ENCODE measurements around the gene ZC3H14.

ZC3H14 gene

DNA sequence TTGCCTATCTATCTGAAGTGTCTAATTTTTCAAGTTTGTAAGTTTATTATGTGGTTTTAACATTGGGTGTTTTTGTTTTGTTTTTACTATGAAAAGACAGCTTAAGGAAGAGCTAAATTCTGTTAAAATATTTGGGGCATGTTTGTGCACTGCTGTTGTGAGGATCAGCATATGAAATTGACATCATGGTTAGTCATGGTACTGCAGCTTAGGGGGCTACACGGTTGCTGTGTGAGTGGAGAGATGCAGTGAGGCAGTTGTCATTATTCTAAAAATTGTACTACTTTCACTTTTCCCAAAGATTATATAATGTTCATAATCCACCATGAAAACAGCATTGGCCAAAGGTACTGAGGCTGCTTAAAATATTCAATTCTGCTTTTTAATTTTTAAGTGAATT, 49.0 kb downstream of the ZC3H14 start:
- no peak for DNase-seq (ENCODE audit: low read depth in 3 of 3)

DNA sequence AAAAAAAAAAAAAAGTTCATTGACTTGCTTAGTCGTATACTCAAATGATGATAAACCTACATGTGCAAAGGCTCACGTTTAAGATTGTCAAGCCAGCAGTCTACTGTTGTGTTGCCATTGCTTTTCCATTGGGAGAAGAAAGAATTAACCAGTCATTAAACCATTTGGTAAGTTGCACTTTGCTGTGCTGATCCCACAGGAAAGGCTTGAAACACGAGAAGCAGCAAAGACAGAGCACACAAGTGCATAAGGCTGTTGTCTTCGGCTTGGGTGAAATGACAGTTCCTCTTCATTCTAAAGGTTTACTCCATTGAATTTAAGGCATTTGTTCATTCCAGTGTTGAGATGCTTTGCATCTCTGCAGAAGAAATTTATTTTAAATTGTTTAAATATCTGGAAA, 50.1 kb downstream of the ZC3H14 start:
- no peak for DNase-seq (ENCODE audit: low read depth in 3 of 3)

DNA sequence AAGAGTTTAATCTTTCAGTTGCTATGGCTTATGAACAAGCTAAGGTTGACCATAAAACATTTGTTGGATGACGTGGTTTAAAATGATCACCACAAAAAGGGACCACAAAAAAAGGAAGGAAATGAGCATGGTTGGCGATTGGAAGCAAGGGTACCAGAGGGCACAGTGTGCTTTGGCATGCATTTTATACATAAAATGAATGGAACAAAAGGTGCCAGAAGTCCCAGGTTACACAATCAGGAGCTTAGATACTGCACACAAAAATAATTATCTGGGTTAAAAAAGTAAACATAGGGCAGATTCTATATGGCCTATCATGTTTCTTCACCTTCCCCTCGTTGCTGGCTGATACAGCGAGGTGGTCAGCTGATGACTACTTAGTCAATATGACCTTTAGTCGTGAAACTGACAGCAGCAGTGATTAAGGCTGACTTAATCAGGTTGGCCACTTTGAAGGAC, 50.7 kb downstream of the ZC3H14 start:
- DNase-seq (ENCODE audit: low read depth in 3 of 3): no peak

DNA sequence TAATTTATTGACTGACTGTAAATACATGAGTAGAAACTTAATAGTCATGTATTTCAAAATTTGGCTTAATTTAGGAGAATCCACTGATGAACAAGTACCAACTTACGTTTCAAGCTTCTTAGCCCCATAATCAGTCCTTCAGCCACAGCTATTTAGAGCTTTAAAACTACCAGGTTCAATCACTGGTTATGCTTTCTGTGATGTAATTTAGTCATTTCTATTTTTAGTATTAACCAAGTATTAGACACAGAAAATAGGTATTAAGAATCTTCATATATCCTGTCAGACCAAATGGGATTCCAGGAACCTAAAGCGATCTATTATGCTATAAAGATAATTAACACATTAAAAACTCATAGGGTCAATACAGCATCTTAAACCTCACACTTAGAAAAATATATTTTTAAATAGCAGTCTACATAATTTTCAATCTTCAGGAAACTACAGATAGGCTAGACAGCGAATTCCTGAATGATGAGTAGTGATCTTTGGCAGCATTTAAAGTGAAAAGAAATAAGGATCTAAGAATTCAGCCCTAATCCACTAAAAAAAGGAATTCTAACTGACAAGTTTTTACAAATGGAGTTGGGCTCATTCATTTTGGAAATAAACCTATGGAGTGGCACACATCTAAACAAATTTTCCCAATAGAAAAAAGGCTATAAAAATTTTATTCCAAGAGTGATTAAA, 51.5 kb downstream of the ZC3H14 start:
- no peak for DNase-seq (ENCODE audit: low read depth in 3 of 3)

DNA sequence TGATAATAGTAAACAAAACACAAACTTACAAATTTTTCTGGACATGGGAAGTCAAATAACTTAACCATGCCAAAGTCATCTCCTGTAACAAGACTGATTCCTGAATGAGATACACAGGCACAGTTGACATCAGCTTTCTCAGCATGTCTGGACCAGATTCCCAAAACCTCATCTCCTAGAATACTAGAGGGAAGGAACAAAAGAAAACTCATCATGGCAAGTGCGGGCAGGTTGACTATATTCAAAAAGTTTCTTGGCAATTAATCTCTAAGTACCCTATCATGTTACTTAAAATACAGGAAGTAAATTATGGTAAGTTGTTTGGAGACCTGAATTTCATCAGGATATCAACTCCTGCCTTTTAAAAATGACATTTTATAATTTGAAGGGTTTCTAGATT, 53.9 kb downstream of the ZC3H14 start:
- DNase-seq (ENCODE audit: low read depth in 3 of 3): no peak

DNA sequence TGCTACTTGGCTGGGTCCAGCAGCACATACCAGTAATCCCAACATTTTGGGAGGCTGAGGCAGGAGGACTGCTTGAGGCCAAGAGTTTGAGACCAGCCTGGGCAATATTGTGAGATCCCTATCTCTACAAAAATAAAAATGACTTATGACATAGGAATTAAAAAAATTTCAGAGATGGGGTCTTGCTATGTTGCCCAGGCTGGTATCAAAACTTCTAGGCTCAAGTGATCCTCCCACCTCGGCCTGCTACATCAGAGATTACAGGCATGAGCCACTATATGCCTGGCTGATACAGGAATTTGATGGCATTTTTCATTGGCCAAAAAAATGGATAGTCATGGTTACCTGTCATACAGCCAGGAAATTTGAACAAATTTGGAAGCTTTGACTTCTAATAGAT, 54.6 kb downstream of the ZC3H14 start:
- no peak for DNase-seq (ENCODE audit: low read depth in 3 of 3)

DNA sequence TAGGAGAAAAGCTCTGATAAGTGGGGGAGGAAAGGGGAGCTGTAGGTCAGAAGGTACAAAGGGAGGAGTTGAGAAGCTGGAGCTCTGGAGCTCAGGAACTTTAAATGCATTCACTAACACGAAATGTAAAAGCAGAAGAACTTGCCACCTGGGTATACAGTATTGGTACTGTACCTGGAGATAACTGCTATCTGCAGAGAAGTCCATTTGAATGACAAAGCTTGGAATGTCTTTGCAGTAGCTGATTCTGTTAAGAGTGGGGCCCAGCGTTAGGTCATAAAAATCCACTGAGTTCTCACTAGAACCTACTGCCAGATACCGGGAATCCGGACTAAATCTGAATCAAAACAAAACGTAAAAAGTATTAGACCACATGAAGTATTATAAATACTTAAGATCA, 55.6 kb downstream of the ZC3H14 start:
- no peak for DNase-seq (ENCODE audit: low read depth in 3 of 3)

DNA sequence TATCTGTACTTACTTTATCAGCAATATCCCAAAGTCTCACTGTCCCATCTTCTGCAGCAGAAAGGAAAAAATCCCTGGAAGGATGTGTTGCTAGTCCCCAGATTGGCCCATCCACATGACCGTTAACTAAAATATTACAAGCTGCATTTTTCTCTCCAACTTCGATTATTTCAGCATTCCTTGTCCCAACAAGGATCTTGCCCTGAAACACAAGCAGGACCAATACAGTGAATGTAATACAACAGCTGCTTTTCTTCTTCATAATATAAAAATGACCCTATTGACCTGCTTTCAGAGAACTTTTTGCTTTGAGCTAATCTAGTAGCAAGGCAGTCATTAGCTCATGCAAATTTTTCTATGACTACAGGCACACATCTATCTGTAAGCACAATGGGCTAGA, 58.3 kb downstream of the ZC3H14 start:
- no peak for DNase-seq (ENCODE audit: low read depth in 3 of 3)

DNA sequence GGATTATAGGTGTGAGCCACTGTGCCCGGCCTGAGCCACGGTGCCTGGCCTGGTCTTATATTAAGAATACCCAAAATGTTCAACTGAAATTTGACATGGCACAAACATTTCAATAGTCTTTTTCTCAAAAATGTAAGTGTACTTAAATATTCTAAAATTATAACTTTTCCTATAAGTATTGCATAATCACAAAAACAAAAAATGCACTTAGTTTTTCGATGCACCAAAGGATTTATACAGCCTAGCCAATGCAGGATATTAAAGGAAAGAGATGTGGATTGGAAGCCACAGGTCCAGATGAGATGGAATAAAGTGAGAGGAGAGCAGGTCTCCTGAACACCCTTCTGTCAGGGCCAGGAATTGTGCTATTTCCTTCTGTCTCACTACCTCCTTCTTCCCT, 62.8 kb downstream of the ZC3H14 start:
- no peak for DNase-seq (ENCODE audit: low read depth in 3 of 3)

DNA sequence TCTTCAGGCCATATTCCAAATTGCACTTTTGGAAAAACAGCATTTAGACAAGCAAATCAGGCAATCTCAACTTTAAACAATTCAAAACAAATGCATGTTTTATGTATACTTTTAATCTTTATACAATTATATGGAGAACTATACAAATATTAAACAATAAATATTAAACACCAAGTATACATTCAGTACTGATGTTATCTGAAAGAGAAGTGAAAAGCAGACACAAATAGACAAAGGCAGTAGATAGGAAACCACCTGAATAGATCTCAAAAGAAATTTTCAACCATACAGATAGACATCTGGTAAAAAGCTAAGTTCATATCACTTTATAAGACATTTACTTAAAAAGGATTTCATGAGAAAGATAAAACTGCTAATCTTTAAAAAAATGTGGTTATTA, 65.2 kb downstream of the ZC3H14 start:
- no peak for DNase-seq (ENCODE audit: low read depth in 3 of 3)

DNA sequence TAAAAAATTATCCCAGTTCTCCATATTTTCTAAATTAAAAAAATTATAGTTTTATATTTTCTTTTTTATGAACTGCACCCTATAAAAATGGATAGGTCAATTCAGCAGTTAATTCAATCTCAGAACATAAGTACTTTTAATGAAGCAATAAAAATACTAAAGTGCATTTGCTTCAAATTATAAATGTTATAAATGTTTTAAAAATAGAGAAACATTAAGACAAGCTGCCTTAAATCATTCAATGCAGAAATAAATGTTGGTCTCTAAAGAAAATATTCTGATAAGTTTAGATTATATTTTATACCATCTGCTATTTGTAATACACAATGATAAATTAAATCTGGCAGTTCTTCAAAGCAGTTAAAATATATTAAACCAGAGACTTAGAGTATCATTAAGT, 65.6 kb downstream of the ZC3H14 start:
- no peak for DNase-seq (ENCODE audit: low read depth in 3 of 3)

DNA sequence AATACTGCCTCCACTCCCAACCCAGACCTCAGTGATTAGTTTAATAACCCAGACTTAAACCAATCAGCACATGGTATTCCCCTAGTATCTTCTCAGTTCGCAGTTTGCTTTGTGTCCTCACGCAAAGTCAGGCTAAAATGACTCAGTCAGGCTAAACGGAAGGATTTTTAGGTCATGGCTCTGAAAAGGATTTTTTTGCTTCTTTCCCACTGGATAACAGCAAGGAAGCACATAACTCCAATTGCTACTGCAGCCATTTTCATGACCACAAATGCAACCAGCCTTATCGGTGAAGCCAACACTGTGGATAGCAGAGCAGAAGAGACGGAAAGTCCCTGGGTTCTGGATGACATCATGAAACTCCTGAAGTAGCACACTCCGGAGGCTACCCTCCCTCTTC, 67.7 kb downstream of the ZC3H14 start:
- no peak for DNase-seq (ENCODE audit: low read depth in 3 of 3)

DNA sequence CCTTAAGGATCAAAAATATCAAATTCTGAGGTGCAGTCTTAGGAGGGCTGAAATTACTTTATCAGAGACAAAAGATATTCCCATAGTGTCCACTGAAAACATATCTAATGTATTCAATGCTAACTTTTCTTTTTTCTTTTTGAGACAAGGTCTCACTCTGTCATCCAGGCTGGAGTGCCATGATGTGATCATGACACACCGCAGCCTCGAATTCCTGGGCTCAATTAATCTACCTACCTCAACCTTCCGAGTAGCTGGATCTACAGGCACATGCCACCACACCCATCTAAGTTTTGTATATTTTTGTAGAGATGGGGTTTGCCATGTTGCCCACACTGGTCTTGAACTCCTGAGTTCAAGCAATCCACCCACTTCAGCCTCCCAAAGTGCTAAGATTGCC, 68.3 kb downstream of the ZC3H14 start:
- DNase-seq (ENCODE audit: low read depth in 3 of 3): no peak

DNA sequence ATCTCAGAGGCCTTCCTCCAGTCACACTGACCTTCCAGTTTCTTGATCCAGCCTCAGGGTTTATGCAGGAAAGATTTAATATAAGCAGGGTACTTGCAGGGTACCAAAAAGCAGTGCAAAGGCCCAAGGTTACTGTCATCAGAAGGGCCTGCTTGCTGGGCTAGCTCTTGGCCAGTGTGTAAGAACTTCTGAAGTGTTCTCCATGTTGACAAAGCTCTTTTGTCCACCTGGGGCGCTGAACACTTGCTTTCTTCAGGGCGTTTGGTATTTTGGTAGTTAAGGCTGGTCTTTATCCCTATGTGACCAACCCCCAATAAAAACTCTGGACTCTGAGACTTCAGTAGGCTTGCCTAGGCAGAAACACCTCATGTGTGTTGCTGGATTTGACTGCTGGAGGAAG, 69.7 kb downstream of the ZC3H14 start:
- no peak for DNase-seq (ENCODE audit: low read depth in 3 of 3)

DNA sequence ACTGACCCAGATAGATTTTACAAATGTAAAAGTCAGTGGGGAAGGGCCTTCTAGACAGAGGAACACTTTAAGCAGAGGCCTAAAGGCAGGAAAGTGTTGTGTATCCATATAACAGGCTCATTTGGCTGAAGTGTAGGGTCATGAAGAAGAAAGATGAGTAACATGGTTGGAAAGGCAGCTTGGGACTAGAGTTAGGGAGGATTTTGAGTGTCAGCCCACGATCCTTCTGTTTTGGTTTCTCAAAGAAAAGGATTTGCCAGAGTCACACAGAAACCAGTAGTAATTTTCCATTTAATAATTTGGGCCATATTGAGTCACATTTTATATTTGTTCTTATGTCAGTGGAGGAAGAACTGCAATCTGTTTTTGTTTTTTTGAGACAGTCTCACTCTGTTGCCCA, 76.4 kb downstream of the ZC3H14 start:
- no peak for DNase-seq (ENCODE audit: low read depth in 3 of 3)

DNA sequence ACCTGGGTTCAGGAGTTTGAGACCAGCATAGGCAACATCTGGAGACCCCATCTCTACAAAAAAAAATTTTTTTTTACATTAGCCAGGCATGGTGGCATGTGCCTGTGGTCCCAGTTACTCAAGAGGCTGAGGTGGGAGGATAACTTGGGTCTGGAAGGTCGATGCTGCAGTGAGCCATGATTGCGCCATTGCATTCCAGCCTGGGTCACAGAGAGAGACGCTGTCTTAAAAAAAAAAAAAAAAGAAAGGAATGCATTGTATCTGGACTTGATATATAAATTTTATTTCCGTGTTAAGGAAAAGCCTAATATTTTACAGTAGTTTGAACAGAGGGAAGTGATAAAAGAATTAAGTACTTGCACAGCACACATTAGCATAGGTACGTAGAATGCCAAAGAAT, 97.2 kb downstream of the ZC3H14 start:
- no peak for DNase-seq (ENCODE audit: low read depth in 3 of 3)

DNA sequence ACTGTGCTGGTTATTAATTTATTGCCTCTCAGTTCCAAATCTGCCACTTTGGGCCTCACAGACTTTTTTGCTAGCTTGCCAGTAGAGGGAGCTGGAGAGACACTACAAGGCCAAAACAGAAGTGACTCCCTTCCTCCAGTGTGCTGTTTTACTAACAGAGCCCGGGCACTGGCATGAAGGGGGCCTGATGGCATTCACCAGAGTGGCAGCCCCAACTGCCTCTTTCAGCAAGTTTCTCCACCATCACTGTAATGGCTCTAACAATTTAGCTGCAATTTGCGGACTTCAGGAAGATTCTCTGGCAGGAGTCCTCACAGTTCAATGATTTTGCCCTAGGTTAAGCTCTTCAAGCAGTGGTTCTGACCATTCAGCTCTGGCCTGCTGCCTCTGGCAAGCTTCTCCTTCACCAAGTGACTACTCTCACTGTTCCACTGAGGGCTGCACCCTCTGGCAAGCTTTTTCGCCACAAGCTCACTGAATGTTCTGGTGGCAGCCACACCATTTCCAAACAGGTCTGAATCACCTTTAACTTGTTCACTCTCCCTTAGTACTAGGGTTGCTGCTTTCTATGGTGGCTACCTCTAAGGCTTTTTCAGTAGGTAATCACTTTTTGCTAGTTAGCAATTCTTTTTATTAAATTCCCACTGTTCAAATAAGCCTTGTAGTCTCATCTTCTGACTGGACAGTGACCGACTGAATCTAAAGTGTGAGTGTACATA, 104.9 kb downstream of the ZC3H14 start:
- peak; percentile 6 to 32 (median 8) for DNase-seq (ENCODE audit: low read depth in 3 of 3)

DNA sequence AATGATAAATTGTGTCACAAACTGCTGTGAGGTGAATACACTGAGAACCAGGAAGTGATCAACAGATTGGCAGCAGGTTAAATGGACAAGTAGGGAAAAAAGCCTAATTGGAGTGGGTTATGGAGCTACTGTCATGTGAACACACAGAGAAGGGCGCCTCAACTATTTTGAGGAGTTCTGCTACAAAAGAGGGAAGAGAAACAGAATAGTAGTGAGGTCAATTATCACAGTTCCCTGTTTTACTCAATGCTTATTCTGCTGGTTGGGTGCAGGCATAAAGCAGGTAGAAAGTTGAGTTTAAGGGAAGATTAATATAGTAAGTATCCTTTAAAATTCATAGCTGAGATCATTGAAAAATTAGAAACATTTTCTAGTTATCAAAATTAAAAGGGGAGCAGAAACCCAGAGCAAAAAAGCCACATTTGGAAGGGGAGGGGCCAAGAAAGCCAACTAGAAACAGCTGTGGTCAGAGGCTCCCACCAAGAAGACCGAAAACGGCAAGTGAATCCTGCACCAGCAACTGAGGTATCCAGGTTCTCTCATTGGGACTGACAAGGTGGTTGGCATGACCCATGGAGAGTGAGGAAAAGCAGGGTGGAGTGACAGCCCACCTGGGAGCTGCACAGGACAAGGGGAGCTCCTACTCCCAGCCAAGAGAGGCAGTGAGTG, 105.7 kb downstream of the ZC3H14 start:
- DNase-seq (ENCODE audit: low read depth in 3 of 3): no peak

DNA sequence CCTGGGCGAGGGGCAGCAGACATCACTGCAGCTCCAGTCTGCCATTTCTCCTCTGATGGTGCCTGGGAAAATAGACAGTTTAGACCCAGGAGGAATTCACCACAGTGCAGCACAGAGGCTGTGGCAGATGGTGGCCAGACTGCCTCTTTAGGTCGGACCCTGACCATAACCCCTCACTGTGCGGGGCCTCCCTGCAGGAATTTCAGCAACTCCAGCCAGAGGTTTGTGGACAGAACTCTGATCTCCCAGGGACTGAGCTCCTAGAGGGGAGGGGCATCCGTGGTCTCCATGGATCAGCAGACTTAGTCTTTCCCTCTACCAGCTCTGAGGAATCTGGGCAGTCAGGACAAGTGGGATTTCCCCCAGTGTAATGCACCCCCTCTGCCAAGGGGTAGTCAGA, 106.5 kb downstream of the ZC3H14 start:
- no peak for DNase-seq (ENCODE audit: low read depth in 3 of 3)
